NCI-H1694 (cell line): Measurements from ENCODE around the gene KIF13A.
"Not testable (repeated sequence)": the region's sequence is repeated elsewhere in the genome, so short reads cannot be mapped to it uniquely, and the experiment has no call there.

Experiments
- DNase-seq: peaks from one replicate; lab custom pipeline; 2025; lab: John Stamatoyannopoulos, UW

KIF13A gene

GRCh38 chr6:17900011-17900410 is 87.4 kb downstream of the KIF13A start:
- no peak for DNase-seq

GRCh38 chr6:17899491-17899890 is 87.9 kb downstream of the KIF13A start:
- no peak for DNase-seq

GRCh38 chr6:17897681-17898080 is 89.8 kb downstream of the KIF13A start:
- DNase-seq = no peak

- DNase-seq = no peak
Observed at GRCh38 chr6:17894905-17895304, 92.5 kb downstream of the KIF13A start.

GRCh38 chr6:17894191-17894590 is 93.2 kb downstream of the KIF13A start:
- no peak for DNase-seq

- DNase-seq = no peak
Observed at GRCh38 chr6:17892097-17892686, 95.2 kb downstream of the KIF13A start.

GRCh38 chr6:17890309-17890708 is 97.1 kb downstream of the KIF13A start:
- DNase-seq = no peak

- DNase-seq = not testable (repeated sequence)
Observed at GRCh38 chr6:17889777-17890176, 97.7 kb downstream of the KIF13A start.

GRCh38 chr6:17886891-17887290 is 100.5 kb downstream of the KIF13A start:
- peak; percentile 61 for DNase-seq

GRCh38 chr6:17885889-17886576 is 101.4 kb downstream of the KIF13A start:
- no peak for DNase-seq

- no peak for DNase-seq
Observed at GRCh38 chr6:17884498-17885478, 102.6 kb downstream of the KIF13A start.

- no peak for DNase-seq
Observed at GRCh38 chr6:17883665-17884497, 103.6 kb downstream of the KIF13A start.

GRCh38 chr6:17881085-17881858 is 106.2 kb downstream of the KIF13A start:
- no peak for DNase-seq

GRCh38 chr6:17879184-17879583 is 108.3 kb downstream of the KIF13A start:
- no peak for DNase-seq

GRCh38 chr6:17878734-17879133 is 108.7 kb downstream of the KIF13A start:
- no peak for DNase-seq

GRCh38 chr6:17877895-17878440 is 109.5 kb downstream of the KIF13A start:
- no peak for DNase-seq

- DNase-seq = no peak
Observed at GRCh38 chr6:17877196-17877894, 110.1 kb downstream of the KIF13A start.

- DNase-seq = no peak
Observed at GRCh38 chr6:17874753-17875152, 112.7 kb downstream of the KIF13A start.

- no peak for DNase-seq
Observed at GRCh38 chr6:17872908-17873307, 114.5 kb downstream of the KIF13A start.

- no peak for DNase-seq
Observed at GRCh38 chr6:17871836-17872235, 115.6 kb downstream of the KIF13A start.
